Amniotic epithelial cell (primary cell): ENCODE measurements around the gene ILDR2.
A peak's percentile ranks its signal among the peaks of the same experiment; 100 is the strongest.

ENCODE experiments used
- DNase-seq: peaks from one replicate; pipeline ENCODE4 v3.0.0-alpha.2; 2010; ENCODE audit warnings: low read depth

The ILDR2 gene

GRCh38 chr1:166975361-166976129 lies at the start of gene ILDR2:
Gene ILDR2 (minus strand): TSS chr1:166975540. CDS start chr1:166975268, 272 bp downstream.
- peak; percentile 7 for DNase-seq

GRCh38 chr1:167022384-167022783 lies 47.0 kb upstream of the ILDR2 start:
- no peak for DNase-seq

DNA sequence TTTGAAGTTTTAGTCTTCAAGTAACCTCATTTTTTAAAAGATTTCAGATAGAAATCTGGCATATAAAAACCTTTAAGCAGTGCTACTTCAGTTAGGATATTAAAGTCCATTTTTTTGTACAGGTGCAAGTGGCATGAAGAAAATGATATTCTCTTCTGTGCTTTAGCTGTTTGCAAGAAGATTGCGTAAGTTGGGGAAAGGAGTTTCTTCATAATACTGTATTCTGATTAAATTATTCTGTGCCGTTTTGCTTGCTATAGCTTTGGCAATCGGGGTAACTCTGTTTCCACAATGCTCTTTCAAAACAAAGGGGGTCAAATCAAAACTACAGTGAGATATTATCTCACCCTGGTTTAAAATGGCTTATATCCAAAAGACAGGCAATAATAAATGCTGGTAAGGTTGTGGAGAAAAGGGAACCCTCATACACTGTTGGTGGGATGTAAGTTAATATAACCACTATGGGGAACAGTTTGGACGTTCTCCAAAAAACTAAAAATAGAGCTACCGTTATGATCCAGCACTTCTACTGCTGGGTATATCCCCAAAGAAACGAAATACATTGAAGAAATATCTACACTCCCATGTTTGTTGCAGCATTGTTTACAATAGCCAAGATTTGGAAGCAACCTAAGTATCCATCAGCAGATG lies 40.9 kb upstream of the ILDR2 start:
- peak; percentile 7 for DNase-seq

GRCh38 chr1:167013108-167013929 lies 38.0 kb upstream of the ILDR2 start:
- no peak for DNase-seq

- DNase-seq, result no peak
Measured at GRCh38 chr1:167012570-167012969, 37.2 kb upstream of the ILDR2 start.

GRCh38 chr1:167011560-167012191 lies 36.3 kb upstream of the ILDR2 start:
- DNase-seq, result no peak

GRCh38 chr1:167003711-167004110 lies 28.4 kb upstream of the ILDR2 start:
- no peak for DNase-seq

- DNase-seq, result no peak
Measured at GRCh38 chr1:167002354-167002753, 27.0 kb upstream of the ILDR2 start.

GRCh38 chr1:167000546-167000945 lies 25.2 kb upstream of the ILDR2 start:
- DNase-seq, result no peak

DNA sequence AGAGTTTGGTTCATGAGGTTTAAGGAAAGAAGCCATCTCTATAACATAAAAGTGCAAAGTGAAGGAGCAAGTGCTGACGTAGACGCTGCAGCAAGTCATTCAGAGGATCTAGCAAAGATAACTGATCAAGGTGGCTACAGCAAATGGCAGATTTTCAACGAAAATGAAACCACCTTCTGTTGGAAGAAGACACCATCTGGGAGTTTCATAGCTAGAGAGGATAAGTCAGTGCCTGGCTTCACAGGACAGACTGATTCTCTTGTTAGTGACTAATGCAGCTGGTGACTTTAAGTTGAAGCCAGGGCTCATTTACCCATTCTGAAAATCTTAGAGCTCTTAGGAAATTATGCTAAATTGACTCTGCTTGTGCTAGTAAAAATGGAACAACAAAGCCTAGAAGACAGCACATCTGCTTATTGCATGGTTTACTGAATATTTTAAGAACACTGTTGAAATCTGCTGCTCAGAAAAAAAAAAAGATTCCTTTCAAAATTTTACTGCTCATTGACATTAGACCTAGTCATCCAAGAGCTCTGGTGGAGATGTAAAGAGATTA lies 24.2 kb upstream of the ILDR2 start:
- peak; percentile 72 for DNase-seq

- peak; percentile 97 for DNase-seq
Measured at GRCh38 chr1:166999075-166999474, 23.7 kb upstream of the ILDR2 start.

- no peak for DNase-seq
Measured at GRCh38 chr1:166988974-166989515, 13.7 kb upstream of the ILDR2 start, which contains the start of gene MAEL. Gene MAEL (plus strand): TSS chr1:166989280. CDS start chr1:166989353, 73 bp downstream.

DNA sequence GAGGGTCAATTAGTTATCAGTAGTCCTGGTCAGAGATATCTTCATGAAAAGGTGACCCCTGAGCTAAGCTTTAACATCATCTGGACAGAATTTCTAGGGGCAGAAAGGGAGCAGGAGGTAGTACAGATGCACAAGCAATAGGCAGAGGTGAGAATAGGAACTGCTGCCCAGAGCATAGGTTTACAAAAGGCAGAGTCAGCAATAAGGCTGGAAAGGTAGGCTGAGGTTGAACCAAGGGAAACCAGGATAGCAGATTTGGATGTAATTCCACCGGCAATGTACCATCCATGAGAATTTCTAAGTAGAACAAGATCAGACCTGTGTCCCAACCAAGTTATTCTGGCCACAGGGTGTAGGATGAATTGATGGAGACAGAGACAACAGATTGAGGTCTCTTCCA lies 6.2 kb upstream of the ILDR2 start:
- no peak for DNase-seq

DNA sequence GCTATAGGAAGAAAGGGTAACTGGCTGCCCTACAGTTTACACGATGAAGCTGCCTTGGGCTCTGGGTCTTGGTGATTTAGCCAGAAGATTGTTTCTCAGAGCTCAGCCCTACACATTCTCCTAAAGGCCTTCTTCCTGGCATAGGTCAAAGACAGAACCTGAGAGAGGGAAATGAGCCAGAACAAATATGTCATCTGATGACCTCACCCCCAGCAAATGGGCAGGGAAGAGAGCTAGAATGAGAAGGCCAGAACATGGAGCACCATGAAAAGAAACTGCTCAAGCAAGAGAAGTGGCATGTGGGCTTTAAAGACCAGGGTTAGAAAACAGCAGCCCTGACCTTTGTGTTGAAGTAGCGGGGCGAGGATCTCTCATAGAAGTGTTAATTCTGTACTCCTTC lies 5.5 kb upstream of the ILDR2 start:
- no peak for DNase-seq

- DNase-seq, result no peak
Measured at GRCh38 chr1:166980383-166980782, 5.0 kb upstream of the ILDR2 start.

GRCh38 chr1:166978821-166979220 lies 3.5 kb upstream of the ILDR2 start:
- no peak for DNase-seq

GRCh38 chr1:166977951-166978350 lies 2.6 kb upstream of the ILDR2 start:
- DNase-seq, result no peak

GRCh38 chr1:166974647-166975345 lies 544 bp downstream of the ILDR2 start:
- no peak for DNase-seq

DNA sequence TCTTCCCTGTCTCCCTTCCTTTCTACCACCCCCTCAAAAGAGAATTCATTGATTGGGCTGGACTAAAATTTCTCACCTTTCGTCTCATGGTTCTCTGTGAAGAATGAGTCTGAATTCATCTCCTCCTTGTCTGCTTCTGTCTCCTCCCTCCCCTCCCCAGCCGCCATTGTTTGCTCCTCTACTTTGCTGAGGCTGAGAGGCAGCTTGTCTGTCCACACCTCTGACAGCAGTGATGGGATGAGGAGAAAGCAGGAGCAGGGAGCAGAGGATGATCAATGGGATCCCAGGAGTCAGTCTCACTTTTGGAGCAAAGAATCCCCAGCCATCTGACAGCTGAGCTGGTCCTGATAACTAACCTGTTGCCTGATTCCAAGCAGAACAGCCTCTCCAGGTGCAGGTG lies 2.5 kb downstream of the ILDR2 start:
- no peak for DNase-seq

- no peak for DNase-seq
Measured at GRCh38 chr1:166972193-166972592, 3.1 kb downstream of the ILDR2 start.

GRCh38 chr1:166971252-166971651 lies 4.1 kb downstream of the ILDR2 start:
- no peak for DNase-seq
